GM19455 (cell line): ENCODE measurements around the gene PXYLP1.
"Not testable (repeated sequence)": the region's sequence is repeated elsewhere in the genome, so short reads cannot be mapped to it uniquely, and the experiment has no call there.

ENCODE experiments used
- ATAC-seq: cut with Tn5 transposase; IDR thresholded peaks from one replicate; pipeline ENCODE4 v1.9.1; 2021; ENCODE audit not compliant: unreplicated experiment

PXYLP1 gene

DNA sequence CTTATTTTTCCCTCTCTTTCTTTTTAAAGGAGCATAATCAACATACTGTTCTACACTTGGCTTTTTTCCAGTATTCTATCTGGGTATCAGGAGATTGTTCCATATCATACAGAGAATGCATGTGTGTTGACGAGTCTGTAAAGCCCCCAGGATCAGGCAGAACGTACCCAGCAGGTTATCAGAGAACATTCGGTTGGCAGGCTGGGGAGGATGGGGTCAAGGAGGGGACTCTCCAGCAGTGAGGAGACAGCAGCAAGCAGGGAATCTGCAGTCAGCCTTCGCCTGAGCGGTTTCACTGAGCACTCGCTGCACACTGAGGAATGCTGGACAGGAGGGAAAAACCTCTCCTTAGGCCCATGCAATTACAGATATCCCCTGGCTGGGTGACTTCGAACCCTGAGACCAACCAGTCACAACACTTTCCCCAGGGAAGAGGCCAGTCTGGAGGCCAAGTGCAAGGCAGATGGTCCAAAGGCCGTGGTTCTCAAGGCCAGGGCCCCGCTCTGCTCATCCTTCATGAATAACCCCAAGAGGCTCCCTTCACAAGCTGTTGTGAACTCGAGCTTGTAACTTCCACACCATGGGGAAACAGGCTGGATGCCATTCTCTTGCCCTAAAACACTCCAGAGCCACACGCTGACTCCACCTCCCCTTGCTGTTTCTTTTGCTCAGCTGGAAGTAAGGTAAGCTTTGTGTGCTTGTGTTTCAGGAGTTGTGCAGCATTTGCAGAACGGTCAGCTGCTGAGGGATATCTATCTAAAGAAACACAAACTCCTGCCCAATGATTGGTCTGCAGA, 60.1 kb downstream of the PXYLP1 start:
- no peak for ATAC-seq

DNA sequence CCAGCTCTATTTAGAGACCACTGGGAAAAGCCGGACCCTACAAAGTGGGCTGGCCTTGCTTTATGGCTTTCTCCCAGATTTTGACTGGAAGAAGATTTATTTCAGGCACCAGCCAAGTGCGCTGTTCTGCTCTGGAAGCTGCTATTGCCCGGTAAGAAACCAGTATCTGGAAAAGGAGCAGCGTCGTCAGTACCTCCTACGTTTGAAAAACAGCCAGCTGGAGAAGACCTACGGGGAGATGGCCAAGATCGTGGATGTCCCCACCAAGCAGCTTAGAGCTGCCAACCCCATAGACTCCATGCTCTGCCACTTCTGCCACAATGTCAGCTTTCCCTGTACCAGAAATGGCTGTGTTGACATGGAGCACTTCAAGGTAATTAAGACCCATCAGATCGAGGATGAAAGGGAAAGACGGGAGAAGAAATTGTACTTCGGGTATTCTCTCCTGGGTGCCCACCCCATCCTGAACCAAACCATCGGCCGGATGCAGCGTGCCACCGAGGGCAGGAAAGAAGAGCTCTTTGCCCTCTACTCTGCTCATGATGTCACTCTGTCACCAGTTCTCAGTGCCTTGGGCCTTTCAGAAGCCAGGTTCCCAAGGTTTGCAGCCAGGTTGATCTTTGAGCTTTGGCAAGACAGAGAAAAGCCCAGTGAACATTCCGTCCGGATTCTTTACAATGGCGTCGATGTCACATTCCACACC, 60.9 kb downstream of the PXYLP1 start:
- no peak for ATAC-seq

DNA sequence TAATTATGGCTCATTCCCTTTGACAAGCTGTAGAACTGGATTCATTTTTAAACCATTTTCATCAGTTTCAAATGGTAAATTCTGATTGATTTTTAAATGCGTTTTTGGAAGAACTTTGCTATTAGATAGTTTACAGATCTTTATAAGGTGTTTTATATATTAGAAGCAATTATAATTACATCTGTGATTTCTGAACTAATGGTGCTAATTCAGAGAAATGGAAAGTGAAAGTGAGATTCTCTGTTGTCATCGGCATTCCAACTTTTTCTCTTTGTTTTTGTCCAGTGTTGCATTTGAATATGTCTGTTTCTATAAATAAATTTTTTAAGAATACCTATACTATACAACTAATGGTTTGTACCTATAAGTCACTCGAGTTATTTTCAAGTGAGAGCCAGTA, 62.7 kb downstream of the PXYLP1 start:
- ATAC-seq: no peak

DNA sequence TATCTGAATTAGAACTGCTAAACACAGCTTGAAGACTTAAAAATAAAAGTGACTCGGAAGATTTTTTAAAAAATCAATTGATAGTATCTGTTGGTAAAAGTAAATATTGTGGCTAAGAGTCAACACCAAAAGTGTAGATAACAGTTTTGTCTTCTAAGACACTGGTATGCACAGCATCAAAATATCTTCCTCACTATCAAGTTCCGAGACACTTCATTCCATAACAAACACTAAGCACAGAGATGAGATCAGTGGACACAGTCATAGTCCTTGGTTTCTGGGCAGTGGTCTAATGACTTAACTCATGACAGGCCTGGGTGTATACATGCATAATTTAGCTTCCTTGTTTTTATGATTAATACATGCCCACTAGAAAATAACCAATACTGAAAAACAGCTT, 63.2 kb downstream of the PXYLP1 start:
- ATAC-seq: no peak

DNA sequence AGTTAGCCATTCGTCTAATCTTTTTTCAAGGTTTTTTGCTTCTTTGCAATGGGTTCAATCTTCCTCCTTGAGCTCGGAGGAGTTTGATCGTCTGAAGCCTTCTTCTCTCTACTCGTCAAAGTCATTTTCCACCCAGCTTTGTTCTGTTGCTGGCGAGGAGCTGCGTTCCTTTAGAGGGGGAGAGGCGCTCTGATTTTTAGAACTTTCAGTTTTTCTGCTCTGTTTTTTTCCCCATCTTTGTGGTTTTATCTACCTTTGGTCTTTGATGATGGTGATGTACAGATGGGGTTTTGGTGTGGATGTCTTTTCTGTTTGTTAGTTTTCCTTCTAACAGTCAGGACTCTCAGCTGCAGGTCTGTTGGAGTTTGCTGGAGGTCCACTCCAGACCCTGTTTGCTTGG, 68.8 kb downstream of the PXYLP1 start:
- ATAC-seq: not testable (repeated sequence)

DNA sequence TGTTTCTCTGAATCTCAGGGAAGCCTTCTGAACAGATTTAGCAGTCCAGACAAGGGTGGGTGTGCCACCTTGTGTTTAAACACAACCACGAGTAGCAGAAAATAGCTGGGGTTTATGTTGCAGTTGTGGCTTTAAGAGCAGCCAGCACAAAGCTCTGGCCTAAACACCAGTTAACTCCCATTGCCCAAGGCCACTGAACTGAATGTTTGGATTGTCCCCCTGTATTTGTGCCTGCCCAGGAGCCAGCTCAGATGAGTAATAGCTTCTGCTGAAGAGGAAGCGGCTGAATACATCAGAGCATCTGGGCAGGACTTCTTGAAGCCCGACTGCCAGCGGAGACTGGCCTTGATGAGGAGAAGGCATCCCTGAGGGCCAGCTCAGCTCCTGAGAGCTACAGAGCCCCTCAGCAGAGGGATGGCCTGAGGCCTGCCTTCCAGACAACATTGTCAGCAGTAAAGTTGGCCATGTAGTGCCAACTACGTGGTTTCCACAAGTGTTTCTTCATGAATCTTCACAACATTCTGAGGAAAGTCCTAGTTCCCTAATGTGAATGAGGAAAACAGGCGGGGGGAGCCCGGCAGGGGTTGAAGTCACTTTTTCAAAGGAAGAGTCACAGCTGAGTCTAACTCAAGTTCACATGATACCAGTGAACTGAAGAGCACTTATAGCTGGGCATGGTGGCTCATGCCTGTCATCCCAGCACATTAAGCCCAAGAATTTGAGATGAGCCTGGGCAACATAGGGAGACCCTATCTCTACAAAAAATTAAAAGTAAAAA, 70.9 kb downstream of the PXYLP1 start:
- no peak for ATAC-seq

DNA sequence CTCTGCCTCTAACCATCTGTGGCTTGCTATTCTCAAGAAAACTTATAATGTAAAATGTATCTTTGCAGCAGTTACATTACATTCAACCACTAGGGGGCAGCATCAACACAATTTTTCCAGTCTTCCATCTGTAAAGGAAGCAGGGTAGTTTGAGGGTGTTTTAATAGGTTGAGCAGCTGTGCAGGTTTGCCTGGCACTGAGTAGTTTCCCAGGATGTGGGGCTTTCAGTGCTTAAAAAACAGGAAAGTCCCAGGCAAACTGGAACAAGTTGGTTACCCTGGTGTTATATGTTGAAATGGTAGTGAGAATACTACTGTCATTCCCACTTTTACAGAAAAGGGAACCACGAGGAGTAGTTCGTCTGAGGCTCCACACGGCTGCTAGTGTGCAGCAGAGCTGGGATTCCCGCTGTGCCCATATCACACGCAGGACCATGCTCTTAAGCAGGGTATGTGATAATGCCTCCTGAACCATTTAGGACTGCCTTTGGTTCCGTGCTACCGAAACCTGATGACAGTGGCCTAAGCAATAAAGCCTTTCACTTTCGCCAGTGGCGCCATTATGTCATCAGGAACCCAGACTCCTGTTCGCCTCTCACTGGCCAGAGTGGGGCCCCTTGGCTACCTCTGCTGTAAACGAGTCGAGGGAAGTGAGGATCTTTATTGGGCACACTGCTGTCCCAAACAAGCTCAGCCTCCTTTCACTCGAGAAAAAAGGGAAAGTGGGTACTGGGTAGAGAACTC, 72.0 kb downstream of the PXYLP1 start:
- peak; percentile 81 for ATAC-seq

DNA sequence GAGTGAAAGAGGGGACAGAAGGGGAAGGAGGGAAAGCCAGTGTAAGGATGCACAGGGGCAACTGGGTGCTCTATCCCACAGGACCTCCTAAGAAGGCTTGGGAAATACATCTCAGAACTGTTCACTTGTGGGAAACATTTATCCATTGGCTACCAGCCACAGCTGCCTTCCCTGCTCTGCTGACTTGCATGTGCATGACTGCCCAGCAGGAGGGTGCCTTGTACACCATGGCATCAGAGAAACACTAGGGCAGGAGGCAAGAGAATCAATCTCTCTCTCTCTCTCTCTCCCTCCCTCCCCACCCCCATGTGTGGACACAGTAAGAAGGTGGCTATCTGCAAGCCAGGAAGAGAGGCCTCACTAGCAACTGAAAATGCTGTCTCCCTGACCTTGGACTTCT, 73.8 kb downstream of the PXYLP1 start:
- ATAC-seq: no peak

DNA sequence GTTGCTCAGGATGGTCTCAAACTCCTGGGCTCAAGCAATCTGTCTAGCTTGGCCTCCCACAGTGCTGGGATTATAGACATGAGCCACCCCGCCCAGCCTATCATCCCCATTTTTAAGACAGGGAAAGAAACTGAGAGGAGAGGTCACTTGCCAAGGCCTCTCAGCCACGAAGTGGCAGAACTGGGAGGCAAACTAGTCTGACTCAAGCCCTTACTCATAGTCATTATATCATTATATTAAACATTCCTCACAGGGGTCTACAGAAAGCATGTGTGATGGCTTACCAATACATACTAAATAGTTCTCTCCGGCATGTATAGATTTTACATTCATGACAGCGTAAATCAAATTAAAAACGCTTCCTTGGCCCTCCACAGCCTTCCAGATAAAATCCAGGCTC, 74.7 kb downstream of the PXYLP1 start:
- no peak for ATAC-seq

DNA sequence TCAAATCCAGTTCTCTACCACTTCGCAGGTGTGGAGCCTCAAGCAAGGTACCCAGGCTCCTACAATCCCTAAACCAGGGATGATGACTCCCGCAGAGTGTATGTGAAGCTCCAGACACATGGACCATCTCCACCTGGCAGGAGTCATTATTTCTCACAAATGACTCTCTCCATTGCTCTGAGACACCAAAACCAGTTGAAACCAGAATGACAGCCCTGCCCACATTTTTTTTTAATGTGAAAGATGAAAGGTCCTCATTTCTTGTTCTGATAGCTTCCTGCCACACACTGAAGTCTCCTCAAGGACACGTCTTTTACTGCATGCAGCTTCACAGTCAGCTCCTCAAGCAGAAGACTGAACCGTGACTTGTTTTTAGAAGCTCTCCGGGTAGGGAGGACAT, 75.3 kb downstream of the PXYLP1 start:
- ATAC-seq: no peak

DNA sequence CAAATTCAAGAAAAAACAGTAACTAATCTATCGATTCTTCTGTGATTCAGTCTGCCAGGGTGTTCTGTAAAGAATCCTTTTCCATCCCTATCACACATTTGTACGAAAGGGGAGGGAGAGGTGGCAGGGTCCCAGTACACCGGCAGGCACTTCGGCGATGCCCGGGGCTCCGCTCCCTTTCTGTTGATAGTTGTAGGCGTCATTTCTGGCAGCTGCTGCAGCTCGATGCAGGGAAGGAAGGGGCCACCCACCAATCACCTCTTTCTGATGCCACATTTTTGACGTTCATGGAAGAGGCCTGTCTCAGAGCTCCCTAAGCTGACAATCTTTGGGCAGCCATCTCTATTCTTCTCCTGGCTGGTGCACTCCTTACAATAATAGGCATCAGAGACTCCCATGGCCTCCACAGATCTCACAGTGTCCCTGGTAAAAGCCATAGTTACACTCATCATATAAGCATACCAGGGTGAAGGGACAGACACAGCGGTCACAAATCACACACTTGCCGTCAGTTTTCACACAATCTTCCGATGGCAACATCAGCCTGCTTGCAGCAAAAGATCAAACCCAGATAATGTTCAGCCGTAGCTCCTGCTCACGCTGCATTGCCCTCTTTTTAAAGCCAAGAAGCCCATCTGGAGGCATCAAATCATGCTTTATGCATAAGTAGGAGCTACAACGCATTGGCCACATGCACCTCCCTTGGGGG, 75.9 kb downstream of the PXYLP1 start:
- no peak for ATAC-seq

DNA sequence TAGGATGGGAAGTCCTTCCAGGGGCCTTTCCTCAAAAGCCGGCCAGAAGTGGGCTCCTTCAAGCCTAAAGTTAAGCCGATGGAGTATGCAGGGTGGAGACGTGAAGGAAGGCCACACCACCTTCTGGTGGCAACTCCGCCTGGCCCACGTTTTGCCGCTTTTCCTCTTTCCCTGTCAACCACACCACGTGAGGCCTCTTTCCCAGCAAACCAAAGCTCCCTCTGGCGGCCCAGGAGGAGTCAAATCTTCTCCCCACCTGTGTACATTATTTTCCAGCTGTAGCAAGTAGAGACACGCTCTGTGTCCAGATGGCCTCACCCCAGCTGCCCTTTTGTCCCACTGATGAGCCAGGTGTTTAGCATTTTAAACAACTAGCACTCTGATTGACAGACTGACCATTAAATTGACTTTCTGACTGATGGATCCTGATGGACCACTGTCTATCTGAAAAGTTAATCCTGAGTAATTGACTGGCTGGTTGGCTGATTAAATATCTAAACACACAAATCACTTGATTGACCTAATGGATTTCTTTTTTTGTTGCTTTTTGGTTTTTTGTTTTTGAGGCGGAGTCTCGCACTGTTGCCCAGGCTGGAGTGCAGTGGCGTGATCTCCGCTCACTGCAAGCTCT, 77.1 kb downstream of the PXYLP1 start:
- ATAC-seq: no peak

DNA sequence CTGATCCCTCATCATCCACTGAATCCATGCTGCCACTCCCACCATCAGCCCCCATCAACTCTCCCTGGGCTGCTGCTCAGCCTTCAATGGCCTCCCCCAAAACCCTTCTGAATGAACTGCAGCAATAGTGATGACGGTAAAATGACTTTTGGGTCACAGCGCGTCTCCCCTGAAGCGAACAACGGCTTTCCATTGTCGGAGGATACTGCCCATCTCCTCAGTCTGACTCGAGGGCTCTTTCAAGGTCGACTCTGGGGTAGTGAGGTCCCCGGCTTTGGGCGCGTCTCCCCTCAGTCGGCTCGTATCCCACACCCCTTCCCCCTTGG, 79.5 kb downstream of the PXYLP1 start:
- no peak for ATAC-seq

DNA sequence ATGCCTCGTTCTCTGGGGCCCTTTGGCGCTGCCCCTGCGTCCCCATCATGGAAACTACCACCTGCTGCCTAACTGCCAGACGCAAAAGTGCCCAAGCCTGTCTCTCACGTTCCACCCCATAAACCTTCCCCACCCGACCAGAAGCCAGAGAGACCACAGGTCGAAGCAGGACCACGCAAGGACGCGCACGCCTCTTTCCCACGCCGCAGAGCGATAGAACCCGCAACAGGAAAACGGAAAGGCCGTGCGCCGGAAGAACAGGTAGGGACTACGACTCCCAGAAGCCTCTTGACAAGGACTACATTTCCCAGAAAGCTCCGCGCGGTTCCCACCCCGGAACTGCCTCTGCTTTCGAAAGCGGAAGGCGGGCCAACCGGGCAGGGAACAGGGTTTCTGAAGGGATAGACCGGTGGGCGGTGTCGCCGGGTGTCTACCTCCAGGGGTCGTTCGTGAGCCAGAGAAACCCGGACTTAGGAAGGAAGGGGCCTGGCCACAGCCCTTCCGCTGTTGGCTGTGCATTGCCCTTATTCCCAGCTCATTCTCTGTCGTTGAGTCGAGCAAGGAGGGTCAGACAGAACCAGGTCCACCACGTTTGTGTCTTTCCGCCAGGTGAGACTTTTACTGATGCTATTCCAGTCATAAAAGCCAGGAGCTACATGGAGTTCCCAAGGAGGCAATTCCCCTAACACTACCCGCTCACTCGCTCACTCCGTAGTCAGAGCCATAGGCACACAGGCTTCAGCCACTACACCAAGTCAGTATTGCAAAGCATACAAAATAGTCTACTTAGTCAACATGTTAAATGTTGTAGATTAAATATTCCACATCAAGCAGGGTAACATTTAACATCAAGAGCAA, 80.1 kb downstream of the PXYLP1 start:
- peak; percentile 100 for ATAC-seq

DNA sequence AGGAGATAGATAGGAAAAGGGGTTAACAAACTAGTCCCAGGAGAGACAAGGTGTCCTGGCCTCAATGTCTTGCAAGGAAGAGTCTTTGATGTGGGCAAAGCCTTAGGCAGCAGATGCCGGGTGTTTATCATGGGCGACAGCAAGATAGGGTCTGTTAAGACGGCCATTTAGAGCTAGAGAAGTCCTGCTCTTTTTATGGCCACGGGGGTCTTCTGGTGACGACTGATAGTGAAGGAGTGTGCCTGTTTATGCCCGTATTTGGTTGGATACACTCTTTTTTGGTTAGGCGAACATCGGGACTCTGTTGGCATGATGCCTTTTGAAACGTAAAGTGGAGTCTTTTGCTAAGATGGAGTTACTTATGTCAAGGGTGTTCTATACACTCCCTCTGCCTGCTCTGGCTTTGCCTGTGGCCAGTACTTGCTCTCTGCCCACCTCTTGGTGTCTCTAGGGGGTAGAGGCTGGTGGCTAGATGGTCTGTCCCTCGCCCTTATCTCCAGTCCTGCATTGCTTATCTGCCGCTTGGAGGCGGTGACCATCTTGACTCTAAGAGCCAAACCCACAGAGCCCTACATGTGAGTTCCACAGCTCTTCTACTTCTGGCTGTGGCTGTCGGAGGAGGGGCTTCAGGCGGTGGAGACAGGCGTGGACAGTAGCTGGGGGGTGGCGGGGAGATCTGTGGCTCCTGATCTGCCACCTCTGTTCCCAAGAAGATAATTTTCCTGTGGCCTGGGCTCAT, 80.9 kb downstream of the PXYLP1 start:
- no peak for ATAC-seq

DNA sequence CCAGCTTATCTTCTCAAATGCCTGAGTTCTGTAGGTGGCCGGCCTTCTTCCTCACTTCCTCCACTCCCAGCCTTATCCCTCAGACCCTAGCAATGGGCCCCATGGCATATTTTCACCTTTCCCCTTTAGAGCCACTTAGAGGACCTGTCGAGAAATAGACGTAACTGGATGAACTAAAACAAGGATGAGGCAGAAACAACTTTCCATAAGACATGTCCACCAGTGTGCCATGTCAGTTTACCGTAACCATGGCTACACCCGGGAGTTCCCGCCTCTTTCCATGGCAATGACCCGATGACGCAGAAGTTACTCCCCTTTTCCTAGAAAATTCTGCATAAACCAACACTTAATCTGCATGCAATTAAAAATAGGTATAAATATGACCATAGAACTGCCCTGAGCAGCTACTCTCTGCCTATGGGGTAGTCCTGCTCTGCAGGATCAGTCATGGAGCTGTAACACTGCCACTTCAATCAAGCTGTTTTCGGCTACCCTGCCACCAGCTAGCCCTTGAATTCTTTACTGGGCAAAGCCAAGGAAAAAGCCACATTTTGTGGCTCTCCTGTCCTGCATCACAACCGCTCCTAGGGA, 81.6 kb downstream of the PXYLP1 start:
- no peak for ATAC-seq

DNA sequence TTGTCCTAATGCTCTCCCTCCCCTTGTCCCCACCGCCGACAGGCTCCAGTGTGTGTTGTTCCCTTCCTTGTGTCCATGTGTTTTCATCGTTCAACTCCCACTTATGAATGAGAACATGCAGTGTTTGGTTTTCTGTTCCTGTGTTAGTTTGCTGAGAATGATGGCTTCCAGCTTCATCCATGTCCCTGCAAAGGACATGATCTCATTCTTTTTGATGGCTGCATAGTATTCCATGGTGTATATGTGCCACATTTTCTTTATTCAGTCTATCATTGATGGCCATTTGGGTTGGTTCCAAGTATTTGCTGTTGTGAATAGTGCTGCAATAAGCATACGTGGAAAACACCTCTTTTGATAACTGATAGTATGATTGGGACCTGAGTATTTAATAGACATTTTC, 82.8 kb downstream of the PXYLP1 start:
- not testable (repeated sequence) for ATAC-seq

DNA sequence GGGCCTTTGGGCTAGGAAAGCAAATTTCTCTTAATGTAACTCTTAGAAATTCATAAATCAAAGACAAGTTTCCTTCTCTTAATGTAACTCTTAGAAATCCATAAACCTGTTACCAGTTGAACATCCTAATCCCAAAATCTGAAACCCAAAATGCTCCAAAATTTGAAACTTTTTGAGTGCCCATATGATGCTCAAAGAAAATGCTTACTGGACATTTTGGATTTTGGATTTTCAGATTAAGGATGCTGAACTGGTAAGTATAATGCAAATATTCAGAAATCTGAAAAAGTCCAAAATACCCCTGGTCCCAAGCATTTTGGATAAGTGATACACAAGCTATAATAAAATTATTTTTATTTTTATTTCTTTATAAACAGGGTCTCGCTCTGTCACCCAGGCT, 85.2 kb downstream of the PXYLP1 start:
- no peak for ATAC-seq
